Coronary artery (tissue), 2 donors: ENCODE results near the gene UGT1A8.

Source experiments
- DNase-seq: peaks from one replicate; pipeline ENCODE4 v3.0.0-alpha.2; 2017; ENCODE audit warnings: low spot score
- H3K27ac ChIP-seq, 2 donors: fragments of 200-600 bp; sonication (generic); one replicate each; pipeline ENCODE4 v1.5.1; 2016 to 2019
- H3K4me3 ChIP-seq: fragments of 200-600 bp; sonication (generic); 2 replicates; pipeline ENCODE4 v1.5.1; 2016; ENCODE audit warnings: mild to moderate bottlenecking, moderate library complexity
- CTCF ChIP-seq: fragments of 200-600 bp; sonication (generic); IDR thresholded peaks from one replicate; pipeline ENCODE4 v1.5.1; 2019; ENCODE audit warnings: antibody characterized with exemption

UGT1A8 gene

GRCh38 chr2:233686928-233687327 lies 69.5 kb downstream of the UGT1A8 start:
- no peak overlapping the region for H3K27ac ChIP-seq
- no peak for DNase-seq
- no peak for TF ChIP-seq CTCF
- H3K4me3 ChIP-seq: no peak overlapping the region

GRCh38 chr2:233688341-233688740 lies 70.9 kb downstream of the UGT1A8 start:
- H3K27ac ChIP-seq: no peak overlapping the region
- no peak for DNase-seq
- H3K4me3 ChIP-seq: no peak overlapping the region
- TF ChIP-seq CTCF: no peak

- no peak for DNase-seq
- Histone ChIP-seq H3K4me3 (no peak overlapping the region), H3K27ac (no peak overlapping the region)
- no peak for TF ChIP-seq CTCF
Measured at GRCh38 chr2:233689031-233689430, 71.6 kb downstream of the UGT1A8 start.

GRCh38 chr2:233689501-233689900 lies 72.1 kb downstream of the UGT1A8 start:
- no peak overlapping the region for H3K4me3 ChIP-seq
- TF ChIP-seq CTCF: no peak
- H3K27ac ChIP-seq: no peak overlapping the region
- DNase-seq: no peak

- Histone ChIP-seq H3K4me3 (no peak overlapping the region), H3K27ac (no peak overlapping the region)
- no peak for TF ChIP-seq CTCF
- DNase-seq: no peak
Measured at GRCh38 chr2:233690444-233690843, 73.0 kb downstream of the UGT1A8 start.

- no peak overlapping the region for H3K27ac ChIP-seq
- TF ChIP-seq CTCF: no peak
- no peak for DNase-seq
- H3K4me3 ChIP-seq: no peak overlapping the region
Measured at GRCh38 chr2:233691443-233692433, 74.3 kb downstream of the UGT1A8 start.

GRCh38 chr2:233692648-233693047 lies 75.2 kb downstream of the UGT1A8 start, which contains the start of gene UGT1A6:
UGT1A6 (plus strand) TSS chr2:233692890; CDS start chr2:233693005, 115 bp downstream.
- no peak within 1 kb of the TSS for H3K27ac ChIP-seq
- TF ChIP-seq CTCF: no peak
- no peak for DNase-seq
- no peak within 1 kb of the TSS for H3K4me3 ChIP-seq
